BJ (cell line): Measurements from ENCODE around the gene MYH7. TPM values are rescaled to one million over a fixed set of nuclear protein-coding genes. Genes with fewer than 3 reads are reported as not detected.
A peak's percentile ranks its signal among the peaks of the same experiment; 100 is the strongest.

ENCODE experiments used
- CTCF ChIA-PET: fragments of 350-600 bp; formaldehyde crosslinking; extraction: SDS; loops from one replicate; lab custom pipeline; 2021; ENCODE audit warnings: antibody characterized with exemption, inconsistent platforms; lab: Yijun Ruan, JAX
- POLR2A ChIA-PET: fragments of 300-600 bp; sonication (Branson Sonifier 250); formaldehyde crosslinking; extraction: SDS; loops from one replicate; lab custom pipeline; 2021; ENCODE audit warnings: antibody characterized with exemption; lab: Charles Lee
- DNase-seq: peaks from one replicate; pipeline ENCODE4 v3.0.0-alpha.2; 2011; ENCODE audit warnings: low read depth
- H3K27me3 ChIP-seq: 2 replicates; pipeline ENCODE4 v1.6.0; 2011; ENCODE audit warnings: low read length; ENCODE audit not compliant: control insufficient read depth, insufficient read depth
- H3K36me3 ChIP-seq: 2 replicates; pipeline ENCODE4 v1.5.1; 2011; ENCODE audit warnings: low read length; ENCODE audit not compliant: control insufficient read depth, insufficient read depth
- H3K4me3 ChIP-seq: 2 replicates; pipeline ENCODE4 v1.5.1; 2011; ENCODE audit warnings: low read depth, mild to moderate bottlenecking, control low read depth, low read length
- polyA minus RNA-seq: library from RNA; depleted of rRNA, polyadenylated mRNA; stranded (reverse); fragments of >200 nt; gene quantifications from 2 replicates; pipeline ENCODE4 v1.2.3, GENCODE V29; 2011; rRNA and poly(A)+ RNA removed
- polyA plus RNA-seq: library from polyadenylated mRNA; depleted of rRNA; stranded (reverse); fragments of >200 nt; gene quantifications from 2 replicates; pipeline ENCODE4 v1.2.3, GENCODE V29; 2011; rRNA removed
- TF ChIP-seq, protein P1 (sequence below): IDR thresholded peaks from 2 replicates; pipeline ENCODE4 v1.5.1; 2011; ENCODE audit warnings: low read depth, mild to moderate bottlenecking, control low read depth, inconsistent platforms, low read length, moderate library complexity; ENCODE audit not compliant: insufficient read depth

Gene MYH7
- not detected in 2 replicates for polyA plus RNA-seq
- not detected in 2 replicates for polyA minus RNA-seq

DNA sequence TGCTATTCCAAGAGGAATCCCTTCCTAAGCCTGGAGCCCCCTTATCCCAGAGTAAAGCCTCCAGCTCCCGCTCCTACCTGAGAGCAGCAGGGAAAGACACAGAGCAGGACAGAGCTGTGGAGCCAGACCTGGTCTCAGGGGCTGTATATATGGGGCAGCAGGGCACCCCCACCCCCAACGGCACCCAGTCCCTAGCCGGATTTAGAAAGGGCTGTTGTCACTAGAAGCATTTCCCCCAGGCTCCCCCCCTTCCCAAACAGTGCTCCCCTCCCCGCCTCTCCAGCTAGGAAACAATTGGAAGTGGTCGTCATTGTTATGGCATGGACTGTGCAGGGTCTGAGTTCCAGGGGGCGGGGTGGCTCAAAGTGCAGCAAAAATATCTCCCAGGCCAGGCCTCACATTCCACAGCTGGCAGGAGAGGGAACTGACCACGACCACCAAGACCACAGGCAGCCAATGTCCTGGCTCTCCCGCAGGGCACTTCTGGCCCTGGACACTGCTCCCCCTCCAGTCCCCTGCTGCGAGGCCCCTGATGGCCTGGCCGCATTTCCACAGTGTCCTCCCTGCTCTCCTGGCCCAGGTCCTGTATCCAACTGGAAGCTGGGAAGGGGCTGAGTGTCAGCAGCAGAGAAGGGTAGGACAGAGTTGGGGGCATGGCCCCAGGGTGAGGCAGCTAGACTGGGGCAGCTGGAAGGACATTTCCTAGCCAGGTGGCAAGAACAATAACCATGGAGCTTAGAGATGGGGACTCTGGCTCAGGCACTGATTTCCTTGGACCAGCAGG, at the start of gene MYH7:
TSS of gene MYH7 (minus strand) at position 118 of the 784 bp plus-strand sequence. CDS start 1,928 bp downstream, outside the sequence.
- POLR2A ChIA-PET, result no interaction called here
- Histone ChIP-seq H3K36me3 (no peaks in the 10 kb centered on the region), H3K27me3 (peaks cover 8% of the 10 kb centered on the region; the same call in 1 of the 2 replicates), H3K4me3 (no peak within 1 kb of the TSS)
- CTCF ChIA-PET, result interaction anchor here (1.2 to 1.8 kb wide), 2 partner anchors 8 to 15 kb away, joined by 3 to 4 read pairs; no protein-coding TSS in a partner anchor
- no peak for DNase-seq
- TF ChIP-seq, protein P1, sequence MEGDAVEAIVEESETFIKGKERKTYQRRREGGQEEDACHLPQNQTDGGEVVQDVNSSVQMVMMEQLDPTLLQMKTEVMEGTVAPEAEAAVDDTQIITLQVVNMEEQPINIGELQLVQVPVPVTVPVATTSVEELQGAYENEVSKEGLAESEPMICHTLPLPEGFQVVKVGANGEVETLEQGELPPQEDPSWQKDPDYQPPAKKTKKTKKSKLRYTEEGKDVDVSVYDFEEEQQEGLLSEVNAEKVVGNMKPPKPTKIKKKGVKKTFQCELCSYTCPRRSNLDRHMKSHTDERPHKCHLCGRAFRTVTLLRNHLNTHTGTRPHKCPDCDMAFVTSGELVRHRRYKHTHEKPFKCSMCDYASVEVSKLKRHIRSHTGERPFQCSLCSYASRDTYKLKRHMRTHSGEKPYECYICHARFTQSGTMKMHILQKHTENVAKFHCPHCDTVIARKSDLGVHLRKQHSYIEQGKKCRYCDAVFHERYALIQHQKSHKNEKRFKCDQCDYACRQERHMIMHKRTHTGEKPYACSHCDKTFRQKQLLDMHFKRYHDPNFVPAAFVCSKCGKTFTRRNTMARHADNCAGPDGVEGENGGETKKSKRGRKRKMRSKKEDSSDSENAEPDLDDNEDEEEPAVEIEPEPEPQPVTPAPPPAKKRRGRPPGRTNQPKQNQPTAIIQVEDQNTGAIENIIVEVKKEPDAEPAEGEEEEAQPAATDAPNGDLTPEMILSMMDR, result no peak

DNA sequence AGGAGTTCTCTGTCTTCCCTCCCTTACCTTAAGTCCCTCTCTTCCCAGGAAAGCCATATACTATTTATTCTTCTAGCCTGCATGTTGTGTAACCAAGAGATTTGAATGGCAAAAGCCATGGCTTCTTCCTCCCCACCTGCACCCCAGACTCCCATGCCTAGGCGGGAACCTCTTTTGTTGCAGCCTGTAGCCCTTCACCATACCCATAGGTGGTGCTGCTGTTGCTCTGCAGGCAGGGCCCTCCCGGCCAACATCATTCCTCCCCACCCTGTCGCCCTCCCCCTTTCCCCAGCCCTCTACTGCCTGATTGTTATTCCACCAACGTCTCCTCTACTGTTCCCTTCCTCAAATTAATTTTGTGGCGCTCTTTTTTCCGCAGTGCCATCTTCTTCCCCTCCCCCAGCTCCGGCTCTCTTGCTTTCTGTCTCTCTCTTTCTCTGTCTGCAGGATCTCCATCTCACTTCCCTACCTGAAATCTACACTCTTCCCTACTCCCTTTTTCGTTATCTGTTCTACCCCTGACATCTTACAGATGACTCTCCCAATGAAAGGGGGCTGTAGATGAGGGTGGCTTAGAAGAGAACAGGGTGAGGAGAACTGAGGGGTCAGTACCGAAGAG, 47.9 kb upstream of the MYH7 start:
- POLR2A ChIA-PET, result no interaction called here
- CTCF ChIA-PET, result interaction anchor here (1.3 to 20.9 kb wide), 2 partner anchors 59 to 78 kb away, joined by 3 to 479 read pairs; partner anchors contain the start of genes AP1G2 and THTPA
- DNase-seq, result no peak

GRCh38 chr14:23482823-23483148, 47.3 kb upstream of the MYH7 start:
- DNase-seq, result no peak
- TF ChIP-seq, protein P1, result no peak
- Histone ChIP-seq H3K36me3 (peaks cover 4% of the 10 kb centered on the region; the same call in 1 of the 2 replicates), H3K4me3 (no peak overlapping the region), H3K27me3 (no peaks in the 10 kb centered on the region)
- ChIA-PET CTCF (interaction anchor here (1.2 to 20.9 kb wide), 3 partner anchors 48 to 79 kb away, joined by 3 to 479 read pairs (median 3); partner anchors contain the start of genes AP1G2 and THTPA), POLR2A (no interaction called here)

More for the DNA sequence above, 47.9 kb upstream of the MYH7 start:
- TF ChIP-seq, protein P1, result peak; percentile 54
- peaks cover 4% of the 10 kb centered on the region; the same call in 1 of the 2 replicates for H3K36me3 ChIP-seq
- no peak overlapping the region for H3K4me3 ChIP-seq
- no peaks in the 10 kb centered on the region for H3K27me3 ChIP-seq

GRCh38 chr14:23481979-23482822, 46.7 kb upstream of the MYH7 start:
- no peak overlapping the region for H3K4me3 ChIP-seq
- no peak for DNase-seq
- ChIA-PET POLR2A (no interaction called here), CTCF (interaction anchor here (1.2 to 20.9 kb wide), 2 partner anchors 49 to 79 kb away, joined by 3 to 479 read pairs; partner anchors contain the start of genes AP1G2 and THTPA)
- TF ChIP-seq, protein P1, result no peak
- H3K27me3 ChIP-seq, result no peaks in the 10 kb centered on the region
- H3K36me3 ChIP-seq, result peaks cover 4% of the 10 kb centered on the region; the same call in 1 of the 2 replicates
